Neutrophil (primary cell): ENCODE results near the gene ANAPC15.

Experiments used
- H3K27ac ChIP-seq: fragments of 200-600 bp; sonication (generic); 2 replicates; pipeline ENCODE4 v1.5.1; 2016; ENCODE audit warnings: mild to moderate bottlenecking, moderate library complexity
- H3K27me3 ChIP-seq: fragments of 200-600 bp; sonication (generic); 2 replicates; pipeline ENCODE4 v1.6.0; 2016; ENCODE audit warnings: mild to moderate bottlenecking
- H3K36me3 ChIP-seq: fragments of 200-600 bp; sonication (generic); 2 replicates; pipeline ENCODE4 v1.5.1; 2017
- H3K4me1 ChIP-seq, 2 experiments: fragments of 200-600 bp in 1 of 2; sonication (generic) in 1 of 2; 1 replicate in 1 of 2; 2 replicates in 1 of 2; pipeline versions ENCODE4 v1.5.1 to v1.6.1; 2013 to 2016; ENCODE audit warnings: low read depth in 1 of 2, low read length in 1 of 2, mild to moderate bottlenecking in 1 of 2, moderate library complexity in 1 of 2; ENCODE audit not compliant: control insufficient read depth in 1 of 2, insufficient read depth in 1 of 2
- H3K4me3 ChIP-seq, 2 experiments: fragments of 200-600 bp in 1 of 2; sonication (generic) in 1 of 2; 1 replicate in 1 of 2; 2 replicates in 1 of 2; pipeline ENCODE4 v1.5.1; 2013 to 2016; ENCODE audit warnings: low read depth in 1 of 2, low read length in 1 of 2, mild to moderate bottlenecking in 1 of 2, moderate library complexity in 1 of 2
- H3K9me3 ChIP-seq: fragments of 200-600 bp; sonication (generic); 2 replicates; pipeline ENCODE4 v1.5.1; 2016
- TF ChIP-seq, protein P1 (sequence below): fragments of 200-600 bp; sonication (generic); IDR thresholded peaks from 2 replicates; pipeline ENCODE4 v1.5.1; 2016; ENCODE audit warnings: antibody characterized with exemption

ANAPC15 gene

DNA sequence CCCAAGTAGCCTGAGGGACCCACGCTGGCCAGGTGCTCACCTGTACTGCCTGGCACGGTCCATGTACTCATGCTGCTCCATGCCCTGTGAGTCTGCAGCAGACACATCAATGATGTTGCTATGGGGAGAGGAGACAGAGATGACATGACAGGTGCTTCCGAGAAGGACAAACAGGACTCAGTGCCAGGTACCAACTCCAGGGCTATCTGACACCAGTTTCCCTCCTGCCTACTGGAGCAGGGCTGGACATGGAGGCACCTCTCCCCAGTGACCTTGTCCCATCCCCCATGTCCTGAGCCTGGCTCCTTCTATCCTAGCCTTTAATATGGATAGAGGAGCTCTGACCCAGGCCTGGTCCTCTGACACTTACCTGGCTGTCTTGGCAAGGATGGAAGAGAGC, 13.8 kb downstream of the ANAPC15 start:
- H3K27ac ChIP-seq: peak overlapping the region; percentile 95
- H3K36me3 ChIP-seq: peaks cover 50% of the 10 kb centered on the region
- peak overlapping the region in 1 of 2 experiments; percentile 78 for H3K4me3 ChIP-seq
- peaks cover 52 to 58% of the 10 kb centered on the region in 2 experiments for H3K4me1 ChIP-seq
- TF ChIP-seq, protein P1, sequence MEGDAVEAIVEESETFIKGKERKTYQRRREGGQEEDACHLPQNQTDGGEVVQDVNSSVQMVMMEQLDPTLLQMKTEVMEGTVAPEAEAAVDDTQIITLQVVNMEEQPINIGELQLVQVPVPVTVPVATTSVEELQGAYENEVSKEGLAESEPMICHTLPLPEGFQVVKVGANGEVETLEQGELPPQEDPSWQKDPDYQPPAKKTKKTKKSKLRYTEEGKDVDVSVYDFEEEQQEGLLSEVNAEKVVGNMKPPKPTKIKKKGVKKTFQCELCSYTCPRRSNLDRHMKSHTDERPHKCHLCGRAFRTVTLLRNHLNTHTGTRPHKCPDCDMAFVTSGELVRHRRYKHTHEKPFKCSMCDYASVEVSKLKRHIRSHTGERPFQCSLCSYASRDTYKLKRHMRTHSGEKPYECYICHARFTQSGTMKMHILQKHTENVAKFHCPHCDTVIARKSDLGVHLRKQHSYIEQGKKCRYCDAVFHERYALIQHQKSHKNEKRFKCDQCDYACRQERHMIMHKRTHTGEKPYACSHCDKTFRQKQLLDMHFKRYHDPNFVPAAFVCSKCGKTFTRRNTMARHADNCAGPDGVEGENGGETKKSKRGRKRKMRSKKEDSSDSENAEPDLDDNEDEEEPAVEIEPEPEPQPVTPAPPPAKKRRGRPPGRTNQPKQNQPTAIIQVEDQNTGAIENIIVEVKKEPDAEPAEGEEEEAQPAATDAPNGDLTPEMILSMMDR: no peak
- H3K27me3 ChIP-seq: no peaks in the 10 kb centered on the region
- no peaks in the 10 kb centered on the region for H3K9me3 ChIP-seq

DNA sequence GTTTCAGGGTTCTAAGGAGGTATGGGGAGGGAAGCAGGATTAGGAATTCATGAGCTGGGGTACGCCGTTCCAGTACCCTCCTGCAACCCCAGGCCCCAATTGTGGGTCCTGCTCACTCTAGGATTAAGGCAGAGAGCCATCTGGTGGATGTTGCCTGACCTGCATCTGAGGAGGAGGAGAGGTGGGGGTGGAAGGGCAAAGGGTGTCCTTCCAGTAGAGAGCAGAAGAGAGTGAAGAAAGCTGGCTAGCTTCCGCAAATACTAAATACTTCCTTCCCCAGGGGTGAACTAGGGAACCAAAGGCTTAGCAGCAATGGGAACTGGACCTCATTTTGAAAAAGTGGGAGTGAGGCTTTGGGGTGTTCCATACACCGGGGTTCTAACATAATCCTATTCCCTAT, 21.2 kb downstream of the ANAPC15 start:
- TF ChIP-seq, protein P1: peak; percentile 100
- no peaks in the 10 kb centered on the region for H3K9me3 ChIP-seq
- H3K4me1 ChIP-seq: peaks cover 43 to 44% of the 10 kb centered on the region in 2 experiments
- peak overlapping the region; percentile 86 for H3K27ac ChIP-seq
- peaks cover 45% of the 10 kb centered on the region for H3K36me3 ChIP-seq
- peak overlapping the region; percentile 1 to 26 for H3K4me3 ChIP-seq
- H3K27me3 ChIP-seq: no peaks in the 10 kb centered on the region

DNA sequence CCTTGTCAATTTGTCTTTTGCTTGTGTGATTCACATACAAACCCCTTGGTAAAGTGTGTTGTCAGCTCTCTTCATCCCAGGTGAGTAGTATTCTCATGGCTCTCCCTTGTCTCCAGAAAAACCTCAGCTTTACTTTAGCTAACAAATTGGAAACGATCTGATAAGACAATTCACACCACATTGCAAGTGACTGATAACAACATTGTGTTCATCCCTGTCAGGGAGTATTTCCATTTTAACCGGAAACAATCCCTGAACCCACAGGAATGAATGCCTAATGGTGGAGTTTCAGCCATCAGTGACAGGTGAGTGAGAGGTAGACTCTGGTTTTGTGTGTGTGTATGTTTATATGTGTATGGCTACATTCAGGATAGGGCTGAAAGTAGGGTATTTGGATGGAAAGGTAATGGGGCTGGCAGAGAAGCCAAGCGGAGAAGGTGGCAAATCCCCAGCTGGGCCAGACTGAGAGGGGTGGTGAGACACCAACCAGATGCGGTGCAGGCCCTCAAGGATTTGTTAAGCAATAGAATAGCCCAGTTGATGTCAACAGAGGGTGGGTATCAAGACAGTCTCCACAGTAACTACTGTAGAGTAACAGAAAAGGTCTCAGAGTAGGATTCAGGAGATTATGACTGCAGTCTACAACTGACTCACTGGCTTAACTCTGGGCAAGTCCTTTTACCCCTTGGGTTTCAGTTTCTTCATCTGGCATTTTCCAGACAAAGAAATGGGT, 24.3 kb downstream of the ANAPC15 start:
- Histone ChIP-seq H3K27ac (peak overlapping the region; percentile 86), H3K9me3 (no peaks in the 10 kb centered on the region)
- TF ChIP-seq, protein P1: no peak

DNA sequence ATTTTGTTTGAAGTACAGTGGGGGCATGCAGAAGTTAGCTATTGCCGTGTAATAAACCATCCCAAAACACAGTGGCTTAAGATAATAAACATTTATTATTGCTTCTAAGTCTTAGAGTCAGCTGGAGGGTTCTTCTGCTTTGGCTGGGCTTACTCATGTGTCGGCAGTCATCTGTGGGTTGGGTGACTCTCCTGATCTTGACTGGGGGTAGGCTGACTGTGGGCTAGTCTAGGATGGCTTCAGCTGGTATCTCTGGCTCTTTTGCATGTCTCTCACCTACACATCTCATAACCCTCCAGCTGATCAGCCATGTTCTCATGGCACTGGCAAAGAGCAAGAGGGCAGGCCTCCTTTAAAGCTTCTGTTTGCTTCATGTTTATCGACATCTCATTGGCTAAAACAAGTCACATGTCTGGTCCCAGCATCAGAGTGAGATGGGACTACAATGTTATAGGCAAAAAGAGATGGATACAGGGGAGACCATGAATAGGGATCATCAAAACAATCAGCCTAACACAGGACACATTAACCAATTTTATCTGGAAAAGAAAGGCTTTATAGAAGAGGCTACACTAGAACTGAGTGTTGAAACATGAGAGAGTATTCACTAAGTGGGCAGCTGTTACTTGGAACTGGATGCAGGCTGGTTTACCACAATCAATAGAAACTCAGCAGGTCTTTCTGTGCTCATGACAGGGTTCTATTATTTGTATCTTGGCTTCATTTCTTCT, 26.7 kb downstream of the ANAPC15 start:
- Histone ChIP-seq H3K27ac (peak overlapping the region; percentile 46), H3K36me3 (peaks cover 22% of the 10 kb centered on the region), H3K27me3 (no peaks in the 10 kb centered on the region)

More for the DNA sequence above, 24.3 kb downstream of the ANAPC15 start:
- H3K36me3 ChIP-seq: peaks cover 25% of the 10 kb centered on the region
- no peaks in the 10 kb centered on the region for H3K27me3 ChIP-seq
- H3K4me1 ChIP-seq: peaks cover 39 to 43% of the 10 kb centered on the region in 2 experiments
- no peak overlapping the region for H3K4me3 ChIP-seq

DNA sequence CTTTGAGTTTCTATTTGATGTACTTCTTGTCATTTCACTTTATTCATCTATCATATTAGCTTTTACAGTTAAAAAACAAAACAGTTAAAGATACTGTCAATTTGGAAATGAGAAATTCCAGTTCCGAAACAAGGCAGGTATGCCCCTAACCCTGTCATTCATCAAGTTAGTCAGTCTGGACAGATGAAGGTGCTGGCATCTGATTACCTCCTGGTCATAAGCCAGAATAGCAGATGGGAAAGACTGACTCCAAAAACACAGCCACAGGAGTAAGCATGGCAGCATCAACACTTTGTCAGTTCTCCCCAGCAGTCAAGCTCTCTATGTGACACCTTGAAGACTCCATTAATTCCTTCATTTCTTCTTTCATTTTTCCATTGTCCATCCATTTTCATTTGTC, 27.5 kb downstream of the ANAPC15 start:
- Histone ChIP-seq H3K27me3 (no peaks in the 10 kb centered on the region), H3K4me1 (peaks cover 19 to 22% of the 10 kb centered on the region in 2 experiments), H3K4me3 (no peak overlapping the region), H3K9me3 (no peaks in the 10 kb centered on the region), H3K27ac (peak overlapping the region; percentile 20), H3K36me3 (peaks cover 22% of the 10 kb centered on the region)
- TF ChIP-seq, protein P1: no peak

More for the DNA sequence above, 26.7 kb downstream of the ANAPC15 start:
- no peaks in the 10 kb centered on the region for H3K9me3 ChIP-seq
- H3K4me1 ChIP-seq: peaks cover 21 to 27% of the 10 kb centered on the region in 2 experiments
- no peak overlapping the region for H3K4me3 ChIP-seq
- TF ChIP-seq, protein P1: no peak
